Pancreas (tissue), 10 donors: ENCODE measurements around the gene FAM9C. TPM values are rescaled to one million over a fixed set of nuclear protein-coding genes. Genes with fewer than 3 reads are reported as not detected.

ENCODE experiments used
- ATAC-seq, 4 donors: fragments of 200-7000 bp; cut with Tn5 transposase; one replicate each; pipeline versions ENCODE4 v1.8.0 to v1.9.1; 2020; ENCODE audit warnings: mild to moderate bottlenecking in 4 of 4, moderate library complexity in 4 of 4
- DNase-seq, 6 donors: peaks; one replicate each; pipeline ENCODE4 v3.0.0-alpha.2; 2020
- FAIRE-seq: peaks from 2 replicates; lab custom pipeline; 2012; peaks lifted over from hg19 to GRCh38; lab: Jason Lieb, UNC
- H3K27ac ChIP-seq, 4 donors: fragments of 200-600 bp; sonication (generic); 1 replicate in 3 of 4; 2 replicates in 1 of 4; pipeline versions ENCODE4 v1.5.0 to v1.8.0; 2020
- H3K27me3 ChIP-seq, 4 donors: fragments of 200-600 bp; one replicate each; pipeline ENCODE4 v1.8.0; 2021
- H3K36me3 ChIP-seq, 3 donors: fragments of 200-600 bp; sonication (generic) in 1 of 3; one replicate each; pipeline versions ENCODE4 v1.5.0 to v1.8.0; 2020 to 2021
- H3K4me1 ChIP-seq, 3 donors: fragments of 200-600 bp; one replicate each; pipeline ENCODE4 v1.8.0; 2021
- H3K4me3 ChIP-seq, 4 donors: fragments of 200-600 bp; sonication (generic) in 2 of 4; one replicate each; pipeline versions ENCODE4 v1.5.0 to v1.8.0; 2020 to 2021
- H3K9me3 ChIP-seq, 4 donors: fragments of 200-600 bp; one replicate each; pipeline ENCODE4 v1.8.0; 2021
- WGBS, 2 donors: extraction: QIAGEN DNeasy Blood & Tissue Kit; methylation state at CpG; one replicate each; pipeline ENCODE4 v1.1.7; 2013; 5-methylcytosine and 5-hydroxymethylcytosine counted together
- intact Hi-C, 3 donors: fragments of 100-400 bp; cut with DNase I; formaldehyde crosslinking; loops; one replicate each; pipeline versions ENCODE4 v1.11.1 to v1.14.2; 2022
- polyA plus RNA-seq, 2 donors: library from polyadenylated mRNA; stranded (reverse); fragments of 200-250 nt; gene quantifications; one replicate each; pipeline ENCODE4 v1.2.3, GENCODE V29; 2013
- total RNA-seq, 6 donors: library from RNA; stranded (reverse); fragmentation: NEBNext Ultra II Directional in 4 of 6; extraction: Animal tissue kit (Norgen Biotek cat#: 25700) in 4 of 6; gene quantifications; one replicate each; pipeline versions ENCODE4 v1.2.1 to v1.2.4, GENCODE V29; 2021 to 2023
- TF ChIP-seq, protein P1 (sequence below), 4 donors: fragments of 200-600 bp; sonication (generic) in 3 of 4; IDR thresholded peaks; one replicate each; pipeline versions ENCODE4 v1.5.0 to v1.8.0; 2021; ENCODE audit warnings: antibody characterized with exemption in 4 of 4
- donor health status: healthy with polysubstance abuse.
- donor health status: DM: no; HTN: no; CAD: no; lungs with moderate emphysema.
- donor health status: DM: no; HTN: no; CAD: no.
- donor health status: control.
- donor health status: control.
- donor health status: Bipolar disorder and iron deficiency.
- donor health status: DM: yes; HTN: yes; CAD: no.
- donor health status: DM: no; HTN: no; CAD: no.
- donor health status: DM: no; HTN: no; CAD: no.
- donor health status: DM: yes; HTN: yes; CAD: no.

The FAM9C gene
- total and polyA plus RNA-seq, 8 donors = not detected

DNA sequence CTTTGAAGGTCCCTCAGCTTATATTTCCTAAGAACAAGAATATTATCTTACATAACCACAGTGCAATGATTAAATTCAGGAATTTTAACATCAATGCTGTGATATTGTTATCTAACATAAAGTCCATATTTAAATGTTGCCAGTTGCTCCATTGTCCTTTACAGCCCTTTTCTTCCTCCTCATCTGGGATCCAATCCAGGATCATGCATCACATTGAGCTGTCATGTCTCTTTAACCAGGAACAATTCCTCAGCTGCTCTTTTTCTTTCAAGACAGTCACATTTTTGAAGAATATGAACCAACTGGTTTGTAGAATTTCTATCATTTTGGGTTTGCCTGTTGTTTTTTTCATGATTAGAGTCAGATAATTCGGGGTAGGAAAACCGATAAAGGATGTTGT lies 57.5 kb downstream of the FAM9C start:
- peak overlapping the region in 1 of 4 donors; percentile 60 for H3K27ac ChIP-seq
- no peak for DNase-seq
- TF ChIP-seq, protein P1, sequence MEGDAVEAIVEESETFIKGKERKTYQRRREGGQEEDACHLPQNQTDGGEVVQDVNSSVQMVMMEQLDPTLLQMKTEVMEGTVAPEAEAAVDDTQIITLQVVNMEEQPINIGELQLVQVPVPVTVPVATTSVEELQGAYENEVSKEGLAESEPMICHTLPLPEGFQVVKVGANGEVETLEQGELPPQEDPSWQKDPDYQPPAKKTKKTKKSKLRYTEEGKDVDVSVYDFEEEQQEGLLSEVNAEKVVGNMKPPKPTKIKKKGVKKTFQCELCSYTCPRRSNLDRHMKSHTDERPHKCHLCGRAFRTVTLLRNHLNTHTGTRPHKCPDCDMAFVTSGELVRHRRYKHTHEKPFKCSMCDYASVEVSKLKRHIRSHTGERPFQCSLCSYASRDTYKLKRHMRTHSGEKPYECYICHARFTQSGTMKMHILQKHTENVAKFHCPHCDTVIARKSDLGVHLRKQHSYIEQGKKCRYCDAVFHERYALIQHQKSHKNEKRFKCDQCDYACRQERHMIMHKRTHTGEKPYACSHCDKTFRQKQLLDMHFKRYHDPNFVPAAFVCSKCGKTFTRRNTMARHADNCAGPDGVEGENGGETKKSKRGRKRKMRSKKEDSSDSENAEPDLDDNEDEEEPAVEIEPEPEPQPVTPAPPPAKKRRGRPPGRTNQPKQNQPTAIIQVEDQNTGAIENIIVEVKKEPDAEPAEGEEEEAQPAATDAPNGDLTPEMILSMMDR (IDR thresholded peaks at IDR 0.05) = no peak
- no peak for FAIRE-seq
- WGBS, 2 donors = 46 to 71% methylated on average over 2 of the region's 2 CpGs
- no peaks in the 10 kb centered on the region for H3K36me3 ChIP-seq
- no peaks in the 10 kb centered on the region for H3K27me3 ChIP-seq
- H3K4me1 ChIP-seq = peaks cover 10 to 27% (median 15%) of the 10 kb centered on the region in 3 donors
- no peak overlapping the region for H3K4me3 ChIP-seq
- intact Hi-C loops = loop anchor here in 1 of 3 donors (10.0 kb wide), 1 partner anchor 138 kb away; no protein-coding TSS in a partner anchor
- no peaks in the 10 kb centered on the region for H3K9me3 ChIP-seq
- ATAC-seq = no peak

DNA sequence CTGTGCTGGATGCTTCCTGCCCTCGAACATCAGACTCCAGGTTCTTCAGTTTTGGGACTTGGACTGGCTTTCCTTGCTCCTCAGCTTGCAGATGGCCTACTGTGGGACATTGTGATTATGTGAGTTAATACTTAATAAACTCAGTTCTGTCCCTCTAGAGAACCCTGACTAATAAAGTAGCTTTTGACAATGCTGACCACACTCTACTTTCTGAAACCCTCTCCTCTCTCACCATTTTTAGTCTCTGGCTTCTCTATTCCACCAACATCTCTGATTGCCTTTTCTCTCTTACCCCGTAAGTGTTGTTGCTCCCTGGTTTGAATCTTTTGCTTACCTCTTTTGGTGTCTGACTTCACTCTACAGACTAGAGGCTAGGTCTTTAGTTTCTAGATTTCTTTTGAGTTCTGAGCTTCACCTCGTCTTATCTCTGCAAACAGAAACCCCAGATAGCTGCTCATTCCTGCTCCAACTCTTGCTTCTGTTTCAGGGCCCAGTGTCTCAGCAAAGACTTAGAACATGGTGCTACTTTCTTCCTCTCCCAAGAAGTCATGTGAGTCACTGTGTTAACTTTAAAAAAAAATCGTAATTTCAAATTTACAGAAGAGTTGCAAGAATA lies 58.1 kb downstream of the FAM9C start:
- TF ChIP-seq, protein P1 (IDR thresholded peaks at IDR 0.05) = no peak
- H3K9me3 ChIP-seq = no peaks in the 10 kb centered on the region
- no peaks in the 10 kb centered on the region for H3K36me3 ChIP-seq
- no peak for FAIRE-seq
- no peak overlapping the region for H3K4me3 ChIP-seq
- no peak for DNase-seq
- WGBS, 2 donors = 64% methylated on average over 4 of the region's 4 CpGs
- ATAC-seq = no peak
- H3K27me3 ChIP-seq = no peaks in the 10 kb centered on the region
- peaks cover 10 to 27% (median 15%) of the 10 kb centered on the region in 3 donors for H3K4me1 ChIP-seq
- intact Hi-C loops = loop anchor here in 1 of 3 donors (10.0 kb wide), 1 partner anchor 139 kb away; no protein-coding TSS in a partner anchor
- H3K27ac ChIP-seq = no peak overlapping the region

Other genes starting within 250 kb of the FAM9C start
- gene TLR7, start 177.5 kb downstream of the FAM9C start, total RNA-seq = 1 to 10 TPM in 2 of 6 donors, under 1 TPM in 4; 0.05 to 5.1 (median 0.22) TPM
- gene TLR7, start 177.5 kb downstream of the FAM9C start, polyA plus RNA-seq = under 1 TPM; 0.08 to 0.09 TPM
- 1 to 10 TPM in 2 of 6 donors, under 1 TPM in 4; 0.05 to 2.0 (median 0.47) TPM for gene TLR8, start 138.0 kb downstream of the FAM9C start, total RNA-seq
- gene TLR8, start 138.0 kb downstream of the FAM9C start, polyA plus RNA-seq = under 1 TPM; 0.04 to 0.05 TPM
- gene TMSB4X, start 69.5 kb downstream of the FAM9C start, total RNA-seq = 1,000 to 10,000 TPM in 2 of 6 donors, 100 to 1,000 TPM in 4; 460 to 1,697 (median 685) TPM
- gene TMSB4X, start 69.5 kb downstream of the FAM9C start, polyA plus RNA-seq = 1,000 to 10,000 TPM; 2,074 to 2,276 TPM